ENCODE data around the gene MMADHC.

Gene MMADHC

GRCh38 chr2:149595056-149595963 is 7.7 kb upstream of the MMADHC start:
- in situ Hi-C loops (cut with HindIII; ENCODE audit: low sequenced_read_pairs): no loop called here

GRCh38 chr2:149594411-149594810 is 6.8 kb upstream of the MMADHC start:
- in situ Hi-C loops (cut with HindIII; ENCODE audit: low sequenced_read_pairs): no loop called here

GRCh38 chr2:149587950-149588487 is 444 bp upstream of the MMADHC start:
- in situ Hi-C loops (cut with HindIII; ENCODE audit: low sequenced_read_pairs): no loop called here

- in situ Hi-C loops (cut with HindIII; ENCODE audit: low sequenced_read_pairs): no loop called here
Measured at GRCh38 chr2:149586898-149587219, 716 bp downstream of the MMADHC start.

- in situ Hi-C loops (cut with HindIII; ENCODE audit: low sequenced_read_pairs): no loop called here
Measured at GRCh38 chr2:149586063-149586462, 1.5 kb downstream of the MMADHC start.

- in situ Hi-C loops (cut with HindIII; ENCODE audit: low sequenced_read_pairs): no loop called here
Measured at GRCh38 chr2:149585166-149585885, 2.2 kb downstream of the MMADHC start.

- in situ Hi-C loops (cut with HindIII; ENCODE audit: low sequenced_read_pairs): no loop called here
Measured at GRCh38 chr2:149579972-149580882, 7.3 kb downstream of the MMADHC start.

- in situ Hi-C loops (cut with HindIII; ENCODE audit: low sequenced_read_pairs): no loop called here
Measured at GRCh38 chr2:149577269-149577668, 10.3 kb downstream of the MMADHC start.

GRCh38 chr2:149575752-149576151 is 11.8 kb downstream of the MMADHC start:
- in situ Hi-C loops (cut with HindIII; ENCODE audit: low sequenced_read_pairs): no loop called here

GRCh38 chr2:149575277-149575676 is 12.3 kb downstream of the MMADHC start:
- in situ Hi-C loops (cut with HindIII; ENCODE audit: low sequenced_read_pairs): no loop called here

GRCh38 chr2:149573760-149574159 is 13.8 kb downstream of the MMADHC start:
- in situ Hi-C loops (cut with HindIII; ENCODE audit: low sequenced_read_pairs): loop anchor here (25.0 kb wide), 1 partner anchor 561 kb away; no protein-coding TSS in a partner anchor

GRCh38 chr2:149572102-149572953 is 15.2 kb downstream of the MMADHC start:
- in situ Hi-C loops (cut with HindIII; ENCODE audit: low sequenced_read_pairs): loop anchor here (25.0 kb wide), 1 partner anchor 560 kb away; no protein-coding TSS in a partner anchor

- in situ Hi-C loops (cut with HindIII; ENCODE audit: low sequenced_read_pairs): loop anchor here (25.0 kb wide), 1 partner anchor 556 kb away; no protein-coding TSS in a partner anchor
Measured at GRCh38 chr2:149568138-149568537, 19.4 kb downstream of the MMADHC start.

- in situ Hi-C loops (cut with HindIII; ENCODE audit: low sequenced_read_pairs): loop anchor here (25.0 kb wide), 1 partner anchor 554 kb away; no protein-coding TSS in a partner anchor
Measured at GRCh38 chr2:149566652-149567051, 20.9 kb downstream of the MMADHC start.

- in situ Hi-C loops (cut with HindIII; ENCODE audit: low sequenced_read_pairs): loop anchor here (25.0 kb wide), 1 partner anchor 553 kb away; no protein-coding TSS in a partner anchor
Measured at GRCh38 chr2:149565625-149566024, 21.9 kb downstream of the MMADHC start.

- in situ Hi-C loops (cut with HindIII; ENCODE audit: low sequenced_read_pairs): loop anchor here (25.0 kb wide), 1 partner anchor 553 kb away; no protein-coding TSS in a partner anchor
Measured at GRCh38 chr2:149564983-149565382, 22.6 kb downstream of the MMADHC start.

GRCh38 chr2:149564097-149564496 is 23.5 kb downstream of the MMADHC start:
- in situ Hi-C loops (cut with HindIII; ENCODE audit: low sequenced_read_pairs): loop anchor here (25.0 kb wide), 1 partner anchor 552 kb away; no protein-coding TSS in a partner anchor

- in situ Hi-C loops (cut with HindIII; ENCODE audit: low sequenced_read_pairs): loop anchor here (25.0 kb wide), 1 partner anchor 550 kb away; no protein-coding TSS in a partner anchor
Measured at GRCh38 chr2:149562324-149562723, 25.3 kb downstream of the MMADHC start.

GRCh38 chr2:149561309-149561926 is 26.2 kb downstream of the MMADHC start:
- in situ Hi-C loops (cut with HindIII; ENCODE audit: low sequenced_read_pairs): loop anchor here (25.0 kb wide), 1 partner anchor 549 kb away; no protein-coding TSS in a partner anchor

All from DLD1 (cell line).